Measurements from ENCODE around the gene MRPL19.

- TF ChIP-seq, protein P1, sequence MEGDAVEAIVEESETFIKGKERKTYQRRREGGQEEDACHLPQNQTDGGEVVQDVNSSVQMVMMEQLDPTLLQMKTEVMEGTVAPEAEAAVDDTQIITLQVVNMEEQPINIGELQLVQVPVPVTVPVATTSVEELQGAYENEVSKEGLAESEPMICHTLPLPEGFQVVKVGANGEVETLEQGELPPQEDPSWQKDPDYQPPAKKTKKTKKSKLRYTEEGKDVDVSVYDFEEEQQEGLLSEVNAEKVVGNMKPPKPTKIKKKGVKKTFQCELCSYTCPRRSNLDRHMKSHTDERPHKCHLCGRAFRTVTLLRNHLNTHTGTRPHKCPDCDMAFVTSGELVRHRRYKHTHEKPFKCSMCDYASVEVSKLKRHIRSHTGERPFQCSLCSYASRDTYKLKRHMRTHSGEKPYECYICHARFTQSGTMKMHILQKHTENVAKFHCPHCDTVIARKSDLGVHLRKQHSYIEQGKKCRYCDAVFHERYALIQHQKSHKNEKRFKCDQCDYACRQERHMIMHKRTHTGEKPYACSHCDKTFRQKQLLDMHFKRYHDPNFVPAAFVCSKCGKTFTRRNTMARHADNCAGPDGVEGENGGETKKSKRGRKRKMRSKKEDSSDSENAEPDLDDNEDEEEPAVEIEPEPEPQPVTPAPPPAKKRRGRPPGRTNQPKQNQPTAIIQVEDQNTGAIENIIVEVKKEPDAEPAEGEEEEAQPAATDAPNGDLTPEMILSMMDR (optimal IDR thresholded peaks at IDR 0.05 in 1 of 3, IDR thresholded peaks at IDR 0.05 in 1 of 3, conservative IDR thresholded peaks at IDR 0.05 in 1 of 3; ENCODE audit: extremely low read depth in 1 of 3, insufficient read depth in 2 of 3, low read length in 3 of 3): no peak
- no peak for TF ChIP-seq EZH2 (IDR thresholded peaks at IDR 0.05; ENCODE audit: low read length)
Measured at GRCh38 chr2:75675908-75676307, 29.3 kb downstream of the MRPL19 start.
